LNCaP clone FGC (cell line): ENCODE measurements around the gene PASD1.
"Not testable (repeated sequence)": the region's sequence is repeated elsewhere in the genome, so short reads cannot be mapped to it uniquely, and the experiment has no call there.

Experiments used
- DNase-seq: peaks from one replicate; pipeline ENCODE4 v3.0.0-alpha.2; 2011; ENCODE audit warnings: low read depth
- H3K4me3 ChIP-seq: 2 replicates; pipeline ENCODE4 v1.5.1; 2011; ENCODE audit warnings: mild to moderate bottlenecking, low read depth, low read length, control low read depth
- CTCF ChIP-seq: IDR thresholded peaks from 2 replicates; pipeline ENCODE4 v1.5.1; 2012; ENCODE audit warnings: mild to moderate bottlenecking; ENCODE audit not compliant: control insufficient read depth, insufficient read depth; ENCODE audit errors: extremely low read depth

PASD1 gene

GRCh38 chrX:151695583-151696340 lies 132.3 kb downstream of the PASD1 start:
- no peak for TF ChIP-seq CTCF
- no peak for DNase-seq
- H3K4me3 ChIP-seq, result no peak overlapping the region

GRCh38 chrX:151697082-151697481 lies 133.6 kb downstream of the PASD1 start:
- H3K4me3 ChIP-seq, DNase-seq: not testable (repeated sequence)

DNA sequence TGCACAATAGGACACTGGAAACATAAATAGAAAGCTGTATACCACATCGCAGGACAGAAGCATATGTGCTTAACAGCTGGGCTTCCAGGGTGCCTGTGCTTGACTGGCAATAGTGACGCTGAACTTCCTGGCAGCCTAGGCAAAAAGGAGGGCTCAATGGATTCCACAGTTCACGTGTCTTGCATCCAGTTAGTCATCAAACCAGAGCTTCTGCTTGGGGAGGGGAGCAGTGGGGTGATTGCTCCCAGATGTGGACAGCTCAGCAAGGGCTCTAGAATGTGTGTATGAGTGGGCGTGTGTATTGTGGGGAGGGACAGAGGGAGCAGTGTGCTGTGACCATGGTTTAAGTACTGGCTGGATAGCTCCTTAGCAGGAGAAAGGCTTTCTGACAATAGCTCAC lies 134.0 kb downstream of the PASD1 start:
- H3K4me3 ChIP-seq, result no peak overlapping the region
- TF ChIP-seq CTCF, result no peak
- no peak for DNase-seq

DNA sequence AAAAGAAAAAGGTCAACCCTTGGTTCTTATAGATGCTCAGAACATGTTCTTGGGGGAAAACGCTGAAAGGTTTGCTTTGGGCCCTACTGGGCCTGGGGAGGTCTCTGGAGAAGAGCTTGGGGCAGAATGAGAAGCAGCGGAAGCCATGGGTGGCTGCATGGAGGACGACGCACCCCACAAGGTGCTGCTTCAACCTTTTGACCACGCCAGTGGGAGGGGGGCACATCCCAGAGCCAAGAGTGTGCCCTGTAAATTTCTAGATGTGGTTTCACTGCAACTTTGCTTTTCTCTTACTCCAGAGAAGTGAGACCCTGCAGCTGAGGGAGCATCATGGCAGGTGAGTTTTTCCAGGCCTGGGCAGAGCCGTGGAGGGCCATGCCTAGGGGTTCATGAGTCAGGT lies 135.0 kb downstream of the PASD1 start:
- no peak for TF ChIP-seq CTCF
- DNase-seq, result no peak
- no peak overlapping the region for H3K4me3 ChIP-seq

DNA sequence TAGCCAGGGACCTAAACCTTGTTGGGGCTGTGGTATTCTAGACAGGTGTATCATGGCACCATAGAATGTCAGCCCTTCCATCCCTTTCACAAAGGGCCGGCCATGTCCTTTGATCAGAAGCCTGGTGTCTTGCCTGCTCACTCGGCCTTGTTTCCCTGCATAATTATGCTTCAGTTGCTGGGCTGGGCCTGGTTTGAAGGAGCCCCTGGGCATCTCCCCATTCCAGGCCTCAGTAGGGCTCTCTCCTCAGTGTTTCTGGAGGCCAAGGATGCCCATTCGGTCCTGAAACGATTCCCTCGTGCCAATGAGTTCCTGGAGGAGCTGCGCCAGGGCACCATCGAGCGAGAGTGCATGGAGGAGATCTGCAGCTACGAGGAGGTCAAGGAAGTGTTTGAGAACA lies 136.3 kb downstream of the PASD1 start:
- no peak for TF ChIP-seq CTCF
- no peak for DNase-seq
- H3K4me3 ChIP-seq, result no peak overlapping the region

DNA sequence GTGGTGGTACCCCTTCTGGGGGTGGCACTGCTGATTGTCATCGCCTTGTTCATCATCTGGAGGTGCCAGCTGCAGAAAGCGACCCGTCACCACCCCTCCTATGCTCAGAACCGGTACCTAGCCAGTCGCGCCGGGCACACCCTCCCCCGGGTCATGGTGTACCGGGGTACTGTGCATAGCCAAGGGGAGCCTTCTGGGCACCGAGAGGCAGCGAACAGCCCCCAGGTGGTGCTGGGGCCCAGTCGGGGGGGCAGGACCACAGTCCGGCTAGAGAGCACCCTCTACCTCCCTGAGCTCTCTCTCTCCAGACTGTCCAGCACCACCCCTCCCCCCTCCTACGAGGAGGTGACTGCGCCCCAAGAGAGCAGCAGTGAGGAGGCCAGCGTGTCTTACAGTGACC lies 137.1 kb downstream of the PASD1 start:
- H3K4me3 ChIP-seq, result no peak overlapping the region
- DNase-seq, result no peak
- no peak for TF ChIP-seq CTCF

DNA sequence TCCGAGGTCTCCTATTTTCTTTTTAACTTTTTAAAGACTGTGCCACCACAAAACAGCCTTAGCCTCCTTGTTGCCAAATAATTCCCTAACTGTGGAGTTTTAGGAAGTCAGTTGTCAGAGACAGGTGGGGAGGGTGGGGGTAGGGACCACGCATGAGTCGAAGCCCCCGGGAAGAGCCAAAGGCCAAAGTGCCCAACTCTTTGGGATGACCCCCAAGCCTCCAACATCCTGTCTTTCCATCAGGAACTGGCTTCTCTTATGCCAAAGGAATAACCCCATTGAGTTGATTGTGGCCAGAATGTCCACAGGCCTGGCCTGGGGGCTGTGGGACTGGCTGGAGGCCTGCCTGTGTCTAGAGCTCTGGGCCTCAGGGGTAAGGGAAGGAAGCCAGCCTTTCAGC lies 137.6 kb downstream of the PASD1 start:
- DNase-seq, result no peak
- TF ChIP-seq CTCF, result no peak
- H3K4me3 ChIP-seq, result no peak overlapping the region

DNA sequence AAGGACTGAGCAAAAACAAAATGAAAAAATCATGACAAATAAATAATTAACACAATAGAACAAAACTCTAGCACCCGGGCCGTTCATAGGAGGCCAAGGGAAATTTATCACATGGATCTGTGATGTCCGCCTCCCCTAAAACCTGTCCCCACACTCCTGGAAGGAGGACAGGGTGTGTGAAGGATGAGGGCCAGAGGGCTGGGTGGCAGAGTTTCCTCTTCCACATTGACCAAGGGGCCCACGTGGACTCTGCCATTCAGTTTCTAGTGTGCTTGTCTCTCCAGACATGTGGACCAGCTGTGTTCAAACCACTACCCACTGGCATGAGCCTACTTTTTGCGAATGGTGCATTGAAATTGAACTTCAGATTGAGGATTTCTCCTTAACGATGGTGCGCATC lies 138.1 kb downstream of the PASD1 start:
- H3K4me3 ChIP-seq, result no peak overlapping the region
- no peak for DNase-seq
- TF ChIP-seq CTCF, result no peak
